NCI-H2107 treated with DMSO at 0.1 percent for 48 hours (cell line): ENCODE measurements around the gene KSR1.

Experiments
- DNase-seq: peaks from one replicate; lab custom pipeline; 2025; ENCODE audit not compliant: unreplicated experiment; lab: John Stamatoyannopoulos, UW

KSR1 gene

GRCh38 chr17:27566671-27567562 lies 110.7 kb downstream of the KSR1 start:
- no peak for DNase-seq

GRCh38 chr17:27567563-27567859 lies 111.3 kb downstream of the KSR1 start:
- DNase-seq = no peak

- no peak for DNase-seq
Observed at GRCh38 chr17:27568216-27568615, 112.0 kb downstream of the KSR1 start.

- no peak for DNase-seq
Observed at GRCh38 chr17:27568811-27569210, 112.6 kb downstream of the KSR1 start.

- DNase-seq = no peak
Observed at GRCh38 chr17:27569257-27569722, 113.0 kb downstream of the KSR1 start.

GRCh38 chr17:27569884-27570577 lies 113.8 kb downstream of the KSR1 start:
- no peak for DNase-seq

- no peak for DNase-seq
Observed at GRCh38 chr17:27570578-27570914, 114.3 kb downstream of the KSR1 start.

- DNase-seq = no peak
Observed at GRCh38 chr17:27571563-27572352, 115.5 kb downstream of the KSR1 start.

- DNase-seq = no peak
Observed at GRCh38 chr17:27572665-27573064, 116.4 kb downstream of the KSR1 start.

GRCh38 chr17:27573548-27573947 lies 117.3 kb downstream of the KSR1 start:
- no peak for DNase-seq

GRCh38 chr17:27573971-27574525 lies 117.8 kb downstream of the KSR1 start:
- DNase-seq = no peak

- no peak for DNase-seq
Observed at GRCh38 chr17:27575096-27575911, 119.1 kb downstream of the KSR1 start.

- DNase-seq = no peak
Observed at GRCh38 chr17:27575912-27576252, 119.6 kb downstream of the KSR1 start.

GRCh38 chr17:27576477-27577083 lies 120.3 kb downstream of the KSR1 start:
- DNase-seq = no peak

- no peak for DNase-seq
Observed at GRCh38 chr17:27577121-27577761, 121.0 kb downstream of the KSR1 start.

- no peak for DNase-seq
Observed at GRCh38 chr17:27577884-27578717, 121.9 kb downstream of the KSR1 start.

GRCh38 chr17:27578718-27579085 lies 122.5 kb downstream of the KSR1 start:
- DNase-seq = no peak

GRCh38 chr17:27579304-27579703 lies 123.1 kb downstream of the KSR1 start:
- no peak for DNase-seq

GRCh38 chr17:27579897-27580321 lies 123.7 kb downstream of the KSR1 start:
- no peak for DNase-seq
